Measurements from ENCODE around the gene GOLGA6L7.
"Not testable (repeated sequence)": the region's sequence is repeated elsewhere in the genome, so short reads cannot be mapped to it uniquely, and the experiment has no call there.

GRCh38 chr15:28834957-28835585, 13.4 kb downstream of the GOLGA6L7 start:
- TF ChIP-seq, protein P1, sequence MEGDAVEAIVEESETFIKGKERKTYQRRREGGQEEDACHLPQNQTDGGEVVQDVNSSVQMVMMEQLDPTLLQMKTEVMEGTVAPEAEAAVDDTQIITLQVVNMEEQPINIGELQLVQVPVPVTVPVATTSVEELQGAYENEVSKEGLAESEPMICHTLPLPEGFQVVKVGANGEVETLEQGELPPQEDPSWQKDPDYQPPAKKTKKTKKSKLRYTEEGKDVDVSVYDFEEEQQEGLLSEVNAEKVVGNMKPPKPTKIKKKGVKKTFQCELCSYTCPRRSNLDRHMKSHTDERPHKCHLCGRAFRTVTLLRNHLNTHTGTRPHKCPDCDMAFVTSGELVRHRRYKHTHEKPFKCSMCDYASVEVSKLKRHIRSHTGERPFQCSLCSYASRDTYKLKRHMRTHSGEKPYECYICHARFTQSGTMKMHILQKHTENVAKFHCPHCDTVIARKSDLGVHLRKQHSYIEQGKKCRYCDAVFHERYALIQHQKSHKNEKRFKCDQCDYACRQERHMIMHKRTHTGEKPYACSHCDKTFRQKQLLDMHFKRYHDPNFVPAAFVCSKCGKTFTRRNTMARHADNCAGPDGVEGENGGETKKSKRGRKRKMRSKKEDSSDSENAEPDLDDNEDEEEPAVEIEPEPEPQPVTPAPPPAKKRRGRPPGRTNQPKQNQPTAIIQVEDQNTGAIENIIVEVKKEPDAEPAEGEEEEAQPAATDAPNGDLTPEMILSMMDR (IDR thresholded peaks at IDR 0.05), result not testable (repeated sequence)
- not testable (repeated sequence) for TF ChIP-seq POLR2A (IDR thresholded peaks at IDR 0.05)
